Smooth muscle cell (in vitro differentiated cells): ENCODE measurements around the gene POLK. TPM values are rescaled to one million over a fixed set of nuclear protein-coding genes. Genes with fewer than 3 reads are reported as not detected.

Experiments used
- DNase-seq: peaks from one replicate; lab custom pipeline; 2025; ENCODE audit not compliant: unreplicated experiment; lab: John Stamatoyannopoulos, UW
- H2AFZ ChIP-seq: fragments of 200-600 bp; sonication (generic); 2 replicates; pipeline ENCODE4 v1.6.0; 2016; ENCODE audit warnings: antibody characterized with exemption, low read depth, mild to moderate bottlenecking
- H3F3A ChIP-seq: fragments of 200-600 bp; sonication (generic); 2 replicates; pipeline ENCODE4 v1.6.0; 2017; ENCODE audit warnings: antibody characterized with exemption, low read depth
- H3K27ac ChIP-seq: fragments of 200-600 bp; sonication (generic); 2 replicates; pipeline ENCODE4 v1.5.1; 2016; ENCODE audit warnings: low read depth, mild to moderate bottlenecking
- H3K27me3 ChIP-seq: fragments of 200-600 bp; sonication (generic); 2 replicates; pipeline ENCODE4 v1.6.1; 2016; ENCODE audit warnings: low read depth, mild to moderate bottlenecking
- H3K36me3 ChIP-seq: fragments of 200-600 bp; sonication (generic); 2 replicates; pipeline ENCODE4 v1.5.1; 2016; ENCODE audit warnings: low read depth
- H3K4me1 ChIP-seq: fragments of 200-600 bp; sonication (generic); 2 replicates; pipeline ENCODE4 v1.5.1; 2016; ENCODE audit warnings: low read depth
- H3K4me2 ChIP-seq: fragments of 200-600 bp; sonication (generic); 2 replicates; pipeline ENCODE4 v1.6.0; 2016; ENCODE audit warnings: mild to moderate bottlenecking
- H3K4me3 ChIP-seq: fragments of 200-600 bp; sonication (generic); 2 replicates; pipeline ENCODE4 v1.5.1; 2016; ENCODE audit warnings: mild to moderate bottlenecking
- H3K79me2 ChIP-seq: fragments of 200-600 bp; sonication (generic); 2 replicates; pipeline ENCODE4 v1.6.0; 2016; ENCODE audit warnings: low read depth, mild to moderate bottlenecking
- H3K9ac ChIP-seq: fragments of 200-600 bp; sonication (generic); 2 replicates; pipeline ENCODE4 v1.6.0; 2016; ENCODE audit warnings: low read depth
- H3K9me3 ChIP-seq: fragments of 200-600 bp; sonication (generic); replicated peaks from 2 replicates; pipeline ENCODE4 v1.5.1; 2016; ENCODE audit warnings: low read depth
- H4K20me1 ChIP-seq: fragments of 200-600 bp; sonication (generic); 2 replicates; pipeline ENCODE4 v1.6.0; 2016; ENCODE audit warnings: low read depth
- WGBS: methylation state at CpG from one replicate; pipeline ENCODE4 v1.1.7; 2016; ENCODE audit warnings: low lambda C conversion rate; 5-methylcytosine and 5-hydroxymethylcytosine counted together
- polyA plus RNA-seq: library from polyadenylated mRNA; unstranded; fragments of >200 nt; fragmentation: Nextera tagmentation; extraction: Ambion mirVana; gene quantifications from 2 replicates; pipeline ENCODE4 v1.2.1, GENCODE V29; 2016
- total RNA-seq: library from RNA; depleted of rRNA; stranded (reverse); fragments of >200 nt; gene quantifications from 2 replicates; pipeline ENCODE4 v1.2.3, GENCODE V29; 2014
- TF ChIP-seq, protein P1 (sequence below): fragments of 200-600 bp; sonication (generic); IDR thresholded peaks from 2 replicates; pipeline ENCODE4 v1.5.1; 2017; ENCODE audit warnings: borderline replicate concordance, mild to moderate bottlenecking, antibody characterized with exemption; ENCODE audit not compliant: insufficient read depth, poor library complexity, severe bottlenecking

The POLK gene
- total and polyA plus RNA-seq, 2 experiments from 2014 or later = 12.8 to 36.5 TPM

DNA sequence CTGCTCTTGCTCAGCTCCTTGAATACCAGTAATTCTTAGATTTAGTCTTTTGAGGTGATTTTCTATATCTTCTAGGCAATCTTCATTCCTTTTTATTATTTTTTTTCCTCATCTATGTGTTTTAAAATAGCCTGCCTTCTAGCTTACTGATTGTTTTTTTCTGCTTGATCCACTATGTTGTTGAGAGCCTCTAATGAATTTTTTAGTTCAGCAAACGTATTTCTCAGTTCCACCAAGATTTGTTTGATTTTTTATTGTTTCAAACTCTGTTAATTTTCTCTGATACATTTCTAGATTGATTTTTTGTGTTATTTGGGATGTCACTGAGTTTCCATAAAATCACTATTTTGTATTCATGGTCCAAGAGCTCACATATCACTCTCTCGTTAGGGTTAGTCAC is 9.5 kb downstream of the POLK start:
- Histone ChIP-seq H3F3A (no peaks in the 10 kb centered on the region), H3K4me1 (no peaks in the 10 kb centered on the region), H3K36me3 (peaks cover 10% of the 10 kb centered on the region), H3K9ac (no peak overlapping the region), H3K79me2 (peaks cover 97% of the 10 kb centered on the region), H3K27me3 (no peaks in the 10 kb centered on the region), H3K4me3 (no peak overlapping the region), H4K20me1 (peaks cover 42% of the 10 kb centered on the region), H3K27ac (no peak overlapping the region), H3K9me3 (peaks cover 12% of the 10 kb centered on the region), H3K4me2 (no peak overlapping the region), H2AFZ (no peak overlapping the region)
- no peak for DNase-seq
- TF ChIP-seq, protein P1, sequence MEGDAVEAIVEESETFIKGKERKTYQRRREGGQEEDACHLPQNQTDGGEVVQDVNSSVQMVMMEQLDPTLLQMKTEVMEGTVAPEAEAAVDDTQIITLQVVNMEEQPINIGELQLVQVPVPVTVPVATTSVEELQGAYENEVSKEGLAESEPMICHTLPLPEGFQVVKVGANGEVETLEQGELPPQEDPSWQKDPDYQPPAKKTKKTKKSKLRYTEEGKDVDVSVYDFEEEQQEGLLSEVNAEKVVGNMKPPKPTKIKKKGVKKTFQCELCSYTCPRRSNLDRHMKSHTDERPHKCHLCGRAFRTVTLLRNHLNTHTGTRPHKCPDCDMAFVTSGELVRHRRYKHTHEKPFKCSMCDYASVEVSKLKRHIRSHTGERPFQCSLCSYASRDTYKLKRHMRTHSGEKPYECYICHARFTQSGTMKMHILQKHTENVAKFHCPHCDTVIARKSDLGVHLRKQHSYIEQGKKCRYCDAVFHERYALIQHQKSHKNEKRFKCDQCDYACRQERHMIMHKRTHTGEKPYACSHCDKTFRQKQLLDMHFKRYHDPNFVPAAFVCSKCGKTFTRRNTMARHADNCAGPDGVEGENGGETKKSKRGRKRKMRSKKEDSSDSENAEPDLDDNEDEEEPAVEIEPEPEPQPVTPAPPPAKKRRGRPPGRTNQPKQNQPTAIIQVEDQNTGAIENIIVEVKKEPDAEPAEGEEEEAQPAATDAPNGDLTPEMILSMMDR = no peak
- WGBS = 97% methylated on average over 2 of the region's 2 CpGs

- H2AFZ ChIP-seq = no peak overlapping the region
- H3K27me3 ChIP-seq = no peaks in the 10 kb centered on the region
- TF ChIP-seq, protein P1 = no peak
- no peak overlapping the region for H3K27ac ChIP-seq
- H3K4me2 ChIP-seq = no peak overlapping the region
- peaks cover 10% of the 10 kb centered on the region for H3K36me3 ChIP-seq
- H3K4me1 ChIP-seq = no peaks in the 10 kb centered on the region
- H4K20me1 ChIP-seq = peaks cover 43% of the 10 kb centered on the region
- DNase-seq = no peak
- no peaks in the 10 kb centered on the region for H3F3A ChIP-seq
- peaks cover 97% of the 10 kb centered on the region for H3K79me2 ChIP-seq
- no peak overlapping the region for H3K9ac ChIP-seq
- H3K9me3 ChIP-seq = peaks cover 12% of the 10 kb centered on the region
- H3K4me3 ChIP-seq = no peak overlapping the region
Observed at GRCh38 chr5:75522025-75522424, 10.3 kb downstream of the POLK start.

DNA sequence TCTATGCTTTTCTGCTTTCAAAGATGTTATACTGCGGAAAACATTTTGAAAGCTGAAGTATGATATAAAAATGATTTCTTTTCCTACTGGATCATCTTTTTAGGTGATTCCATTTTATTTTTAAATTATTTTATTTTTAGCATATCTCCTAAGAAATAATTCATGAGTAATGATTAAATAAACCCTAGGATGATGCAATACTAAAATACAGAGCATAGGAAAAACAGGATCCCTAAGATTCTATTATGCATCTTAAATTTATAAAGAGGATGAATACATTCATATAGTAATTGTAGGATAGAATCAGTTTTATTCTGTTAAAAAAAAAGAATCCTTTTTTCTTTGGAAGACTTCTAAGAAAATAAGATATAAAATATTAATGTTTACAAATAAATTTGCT is 10.9 kb downstream of the POLK start:
- 100% methylated on average over 1 of the region's 1 CpG for WGBS
- H3K4me3 ChIP-seq = no peak overlapping the region
- no peak for DNase-seq
- no peak overlapping the region for H3K4me2 ChIP-seq
- TF ChIP-seq, protein P1 = no peak
- H3K27me3 ChIP-seq = no peaks in the 10 kb centered on the region
- peaks cover 10% of the 10 kb centered on the region for H3K36me3 ChIP-seq
- H3K4me1 ChIP-seq = no peaks in the 10 kb centered on the region
- H3K9me3 ChIP-seq = peaks cover 12% of the 10 kb centered on the region
- no peak overlapping the region for H2AFZ ChIP-seq
- H3K9ac ChIP-seq = no peak overlapping the region
- H4K20me1 ChIP-seq = peaks cover 45% of the 10 kb centered on the region
- H3F3A ChIP-seq = no peaks in the 10 kb centered on the region
- peaks cover 97% of the 10 kb centered on the region for H3K79me2 ChIP-seq
- no peak overlapping the region for H3K27ac ChIP-seq

- H4K20me1 ChIP-seq = peaks cover 47% of the 10 kb centered on the region
- H3K9me3 ChIP-seq = peaks cover 12% of the 10 kb centered on the region
- H3F3A ChIP-seq = no peaks in the 10 kb centered on the region
- 86% methylated on average over 1 of the region's 1 CpG for WGBS
- no peaks in the 10 kb centered on the region for H3K27me3 ChIP-seq
- TF ChIP-seq, protein P1 = no peak
- no peak overlapping the region for H3K4me3 ChIP-seq
- peaks cover 97% of the 10 kb centered on the region for H3K79me2 ChIP-seq
- peak overlapping the region; percentile 20 for H3K27ac ChIP-seq
- no peak overlapping the region for H3K9ac ChIP-seq
- no peak for DNase-seq
- no peak overlapping the region for H3K4me2 ChIP-seq
- H2AFZ ChIP-seq = no peak overlapping the region
- H3K36me3 ChIP-seq = peaks cover 10% of the 10 kb centered on the region
- no peaks in the 10 kb centered on the region for H3K4me1 ChIP-seq
Observed at GRCh38 chr5:75523275-75523674, 11.6 kb downstream of the POLK start.
